ENCODE measurements around the gene ZNF714.

- TF ChIP-seq CTCF (IDR thresholded peaks at IDR 0.05) (no peak), POLR2A (IDR thresholded peaks at IDR 0.05) (peak in 1 of 2 donors; percentile 58), POLR2AphosphoS5 (IDR thresholded peaks at IDR 0.05; ENCODE audit: insufficient read depth in 1 of 2, low read depth in 1 of 2) (peak; percentile 85 to 91)
Observed at GRCh38 chr19:21141787-21142464, 59.9 kb downstream of the ZNF714 start, which contains the start of gene ZNF431.
